Measurements from ENCODE around the gene RNF144A. TPM values are rescaled to one million over a fixed set of nuclear protein-coding genes. Genes with fewer than 3 reads are reported as not detected.

The RNF144A gene
- polyA plus RNA-seq, 3 donors: 0.30 to 0.68 (median 0.48) TPM

DNA sequence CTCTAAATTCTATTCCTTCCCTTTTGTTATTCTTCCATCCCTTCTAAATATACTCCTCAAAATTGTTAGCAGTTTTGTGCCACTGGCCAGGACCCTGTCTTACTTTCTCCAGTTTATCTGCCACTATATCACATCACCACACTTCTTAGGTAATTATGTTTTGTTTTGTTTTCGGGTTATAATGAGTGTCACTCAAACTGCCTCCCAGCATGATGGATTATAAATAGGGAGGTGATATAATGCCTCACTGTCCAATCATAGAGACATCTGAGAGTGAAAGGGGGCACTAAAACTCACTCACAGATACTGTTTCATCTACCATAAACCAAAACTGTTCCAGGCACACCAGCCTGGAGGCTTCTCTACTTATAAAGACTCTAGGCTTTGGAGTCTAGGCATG lies 36.2 kb upstream of the RNF144A start:
- WGBS (ENCODE audit: insufficient coverage): no CpG with 5 or more reads among the region's 1 CpG
- H3K79me2 ChIP-seq (ENCODE audit: insufficient read depth, low read length): no peaks in the 10 kb centered on the region
- H3K4me3 ChIP-seq (replicated peaks in 1 of 3; ENCODE audit: low read depth in 2 of 3, low read length in 3 of 3): no peak overlapping the region
- peaks cover 35% of the 10 kb centered on the region for H3K4me1 Mint-ChIP-seq
- peaks cover 29 to 35% of the 10 kb centered on the region in 2 donors for H3K4me1 ChIP-seq (ENCODE audit: control insufficient read depth in 1 of 2, insufficient read depth in 2 of 2, low read length in 2 of 2)
- no peaks in the 10 kb centered on the region for H3K36me3 ChIP-seq (replicated peaks in 1 of 2; ENCODE audit: control insufficient read depth in 1 of 2, insufficient read depth in 2 of 2, low read length in 2 of 2)
- no peak overlapping the region for H3K27ac Mint-ChIP-seq
- no peaks in the 10 kb centered on the region for H4K20me1 ChIP-seq (ENCODE audit: insufficient read depth, low read length)
- no peaks in the 10 kb centered on the region for H3K9me3 ChIP-seq (replicated peaks in 1 of 2; ENCODE audit: control insufficient read depth in 1 of 2, insufficient read depth in 1 of 2, low read length in 2 of 2)
- H3K9me3 Mint-ChIP-seq: peaks cover 0 to 4% (median 0%) of the 10 kb centered on the region in 7 donors
- peak overlapping the region in 1 of 2 donors; percentile 40 for H3K4me3 Mint-ChIP-seq
- no peak overlapping the region for H3K4me2 ChIP-seq (replicated peaks; ENCODE audit: extremely low read depth, low read length, poor library complexity, severe bottlenecking)
- DNase-seq: no peak
- H3K36me3 Mint-ChIP-seq: peaks cover 4 to 5% of the 10 kb centered on the region in 2 donors
- no peak overlapping the region for H3K27ac ChIP-seq (ENCODE audit: low read depth in 1 of 2, low read length in 2 of 2)
- intact Hi-C loops (cut with micrococcal nuclease): no loop called here
- no peak overlapping the region for H3K9ac ChIP-seq (ENCODE audit: insufficient read depth, low read length, poor library complexity, severe bottlenecking)
- TF ChIP-seq, protein P1, sequence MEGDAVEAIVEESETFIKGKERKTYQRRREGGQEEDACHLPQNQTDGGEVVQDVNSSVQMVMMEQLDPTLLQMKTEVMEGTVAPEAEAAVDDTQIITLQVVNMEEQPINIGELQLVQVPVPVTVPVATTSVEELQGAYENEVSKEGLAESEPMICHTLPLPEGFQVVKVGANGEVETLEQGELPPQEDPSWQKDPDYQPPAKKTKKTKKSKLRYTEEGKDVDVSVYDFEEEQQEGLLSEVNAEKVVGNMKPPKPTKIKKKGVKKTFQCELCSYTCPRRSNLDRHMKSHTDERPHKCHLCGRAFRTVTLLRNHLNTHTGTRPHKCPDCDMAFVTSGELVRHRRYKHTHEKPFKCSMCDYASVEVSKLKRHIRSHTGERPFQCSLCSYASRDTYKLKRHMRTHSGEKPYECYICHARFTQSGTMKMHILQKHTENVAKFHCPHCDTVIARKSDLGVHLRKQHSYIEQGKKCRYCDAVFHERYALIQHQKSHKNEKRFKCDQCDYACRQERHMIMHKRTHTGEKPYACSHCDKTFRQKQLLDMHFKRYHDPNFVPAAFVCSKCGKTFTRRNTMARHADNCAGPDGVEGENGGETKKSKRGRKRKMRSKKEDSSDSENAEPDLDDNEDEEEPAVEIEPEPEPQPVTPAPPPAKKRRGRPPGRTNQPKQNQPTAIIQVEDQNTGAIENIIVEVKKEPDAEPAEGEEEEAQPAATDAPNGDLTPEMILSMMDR (IDR thresholded peaks at IDR 0.05): no peak
- H3K27me3 ChIP-seq (ENCODE audit: control insufficient read depth in 2 of 2, insufficient read depth in 2 of 2, low read length in 2 of 2): no peaks in the 10 kb centered on the region
- H2AFZ ChIP-seq (ENCODE audit: insufficient read depth, low read depth, low read length, poor library complexity, severe bottlenecking): no peak overlapping the region
- H3K27me3 Mint-ChIP-seq (ENCODE audit: low read depth in 3 of 3): peaks cover 0 to 2% (median 1%) of the 10 kb centered on the region in 3 donors

DNA sequence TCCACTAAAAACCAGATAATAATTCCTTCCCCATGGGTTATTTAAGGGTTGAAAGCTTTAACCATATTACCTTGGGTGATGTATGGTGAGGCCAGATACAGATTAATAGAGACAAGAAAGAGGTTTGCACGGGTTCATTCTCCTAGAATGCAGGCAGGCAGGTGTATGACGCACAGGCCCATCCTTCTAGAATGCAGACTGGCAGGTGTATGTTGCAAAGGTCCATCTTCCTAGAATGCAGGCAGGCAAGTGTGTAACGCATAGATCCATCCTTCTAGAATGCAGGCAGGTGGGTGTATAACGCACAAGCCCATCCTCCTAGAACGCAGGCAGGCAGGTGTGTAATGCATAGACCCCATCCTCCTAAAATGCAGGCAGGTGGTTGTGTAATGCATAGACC lies 35.7 kb upstream of the RNF144A start:
- Histone ChIP-seq H3K79me2 (ENCODE audit: insufficient read depth, low read length) (no peaks in the 10 kb centered on the region), H3K27ac (ENCODE audit: low read depth in 1 of 2, low read length in 2 of 2) (no peak overlapping the region), H3K4me2 (replicated peaks; ENCODE audit: extremely low read depth, low read length, poor library complexity, severe bottlenecking) (no peak overlapping the region), H3K36me3 (replicated peaks in 1 of 2; ENCODE audit: control insufficient read depth in 1 of 2, insufficient read depth in 2 of 2, low read length in 2 of 2) (no peaks in the 10 kb centered on the region), H2AFZ (ENCODE audit: insufficient read depth, low read depth, low read length, poor library complexity, severe bottlenecking) (no peak overlapping the region), H3K9me3 (replicated peaks in 1 of 2; ENCODE audit: control insufficient read depth in 1 of 2, insufficient read depth in 1 of 2, low read length in 2 of 2) (no peaks in the 10 kb centered on the region), H3K4me3 (replicated peaks in 1 of 3; ENCODE audit: low read depth in 2 of 3, low read length in 3 of 3) (no peak overlapping the region), H3K4me1 (ENCODE audit: control insufficient read depth in 1 of 2, insufficient read depth in 2 of 2, low read length in 2 of 2) (peaks cover 24 to 30% of the 10 kb centered on the region in 2 donors), H3K27me3 (ENCODE audit: control insufficient read depth in 2 of 2, insufficient read depth in 2 of 2, low read length in 2 of 2) (no peaks in the 10 kb centered on the region), H3K9ac (ENCODE audit: insufficient read depth, low read length, poor library complexity, severe bottlenecking) (no peak overlapping the region), H4K20me1 (ENCODE audit: insufficient read depth, low read length) (no peaks in the 10 kb centered on the region)
- H3K36me3 Mint-ChIP-seq: peaks cover 5 to 7% of the 10 kb centered on the region in 2 donors
- no peak for DNase-seq
- peaks cover 0 to 2% (median 1%) of the 10 kb centered on the region in 3 donors for H3K27me3 Mint-ChIP-seq (ENCODE audit: low read depth in 3 of 3)
- H3K9me3 Mint-ChIP-seq: peaks cover 0 to 4% (median 0%) of the 10 kb centered on the region in 7 donors
- H3K27ac Mint-ChIP-seq: no peak overlapping the region
- intact Hi-C loops (cut with micrococcal nuclease): no loop called here
- no peak overlapping the region for H3K4me3 Mint-ChIP-seq
- WGBS (ENCODE audit: insufficient coverage): 90% methylated on average over 2 of the region's 5 CpGs
- TF ChIP-seq, protein P1 (IDR thresholded peaks at IDR 0.05): no peak
- H3K4me1 Mint-ChIP-seq: peaks cover 30% of the 10 kb centered on the region

Data from CD14-positive monocyte (primary cell).